Stimulated activated CD4-positive, alpha-beta T cell treated with anti-CD3 and anti-CD28 coated beads, Interleukin-1b, Interleukin-23, amount 100 ng/mL, for 1 hour (primary cell): Measurements from ENCODE around the gene RALB.

Source experiments
- DNase-seq, 2 donors: peaks; one replicate each; pipeline ENCODE4 v3.0.0-alpha.2; 2020; ENCODE audit warnings: low read depth in 2 of 2

The RALB gene, protein sequence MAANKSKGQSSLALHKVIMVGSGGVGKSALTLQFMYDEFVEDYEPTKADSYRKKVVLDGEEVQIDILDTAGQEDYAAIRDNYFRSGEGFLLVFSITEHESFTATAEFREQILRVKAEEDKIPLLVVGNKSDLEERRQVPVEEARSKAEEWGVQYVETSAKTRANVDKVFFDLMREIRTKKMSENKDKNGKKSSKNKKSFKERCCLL

DNA sequence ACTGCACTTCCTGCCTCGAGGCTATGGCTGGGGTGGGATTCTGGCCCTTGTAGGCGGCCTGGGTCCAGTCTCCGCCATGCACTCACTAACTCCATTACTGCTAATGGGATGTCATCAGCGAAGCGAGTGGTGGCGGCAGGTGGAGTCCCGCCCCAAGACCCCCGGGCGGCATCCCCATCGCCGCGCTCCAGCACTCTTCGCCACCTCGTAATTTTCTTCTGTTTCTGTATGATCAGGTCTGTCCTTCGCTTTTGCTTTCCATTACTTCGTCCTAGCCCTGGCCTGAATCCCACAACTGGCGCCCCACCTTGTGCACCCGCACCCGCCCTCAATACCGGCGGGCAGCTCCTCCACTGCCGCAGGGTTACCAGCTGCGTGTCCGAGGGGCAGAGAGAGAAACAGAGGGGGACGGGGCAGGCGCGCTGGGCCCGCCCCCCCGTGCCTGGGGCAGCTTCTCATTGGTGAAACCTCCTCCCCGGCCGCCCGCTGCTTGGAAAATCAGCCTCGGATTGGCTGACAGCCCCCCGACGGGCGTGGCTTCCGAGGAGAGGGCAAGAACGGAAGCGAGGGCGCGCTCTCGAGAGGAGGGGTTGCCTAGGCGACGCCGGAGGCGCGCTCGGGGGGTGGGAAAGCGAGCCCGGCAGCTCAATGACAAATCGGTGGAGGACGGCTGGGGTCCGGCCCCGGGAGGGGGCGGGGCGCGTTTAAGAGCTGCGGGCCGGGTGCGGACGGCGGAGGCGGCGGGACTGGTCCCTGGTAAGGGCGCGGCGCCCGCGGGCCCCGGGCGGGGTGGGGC is at the start of gene RALB:
Gene RALB, plus strand, starts transcription at position 628 of the 796 bp plus-strand sequence. CDS start 25,813 bp downstream, outside the sequence.
- DNase-seq: peak; percentile 91 to 95

DNA sequence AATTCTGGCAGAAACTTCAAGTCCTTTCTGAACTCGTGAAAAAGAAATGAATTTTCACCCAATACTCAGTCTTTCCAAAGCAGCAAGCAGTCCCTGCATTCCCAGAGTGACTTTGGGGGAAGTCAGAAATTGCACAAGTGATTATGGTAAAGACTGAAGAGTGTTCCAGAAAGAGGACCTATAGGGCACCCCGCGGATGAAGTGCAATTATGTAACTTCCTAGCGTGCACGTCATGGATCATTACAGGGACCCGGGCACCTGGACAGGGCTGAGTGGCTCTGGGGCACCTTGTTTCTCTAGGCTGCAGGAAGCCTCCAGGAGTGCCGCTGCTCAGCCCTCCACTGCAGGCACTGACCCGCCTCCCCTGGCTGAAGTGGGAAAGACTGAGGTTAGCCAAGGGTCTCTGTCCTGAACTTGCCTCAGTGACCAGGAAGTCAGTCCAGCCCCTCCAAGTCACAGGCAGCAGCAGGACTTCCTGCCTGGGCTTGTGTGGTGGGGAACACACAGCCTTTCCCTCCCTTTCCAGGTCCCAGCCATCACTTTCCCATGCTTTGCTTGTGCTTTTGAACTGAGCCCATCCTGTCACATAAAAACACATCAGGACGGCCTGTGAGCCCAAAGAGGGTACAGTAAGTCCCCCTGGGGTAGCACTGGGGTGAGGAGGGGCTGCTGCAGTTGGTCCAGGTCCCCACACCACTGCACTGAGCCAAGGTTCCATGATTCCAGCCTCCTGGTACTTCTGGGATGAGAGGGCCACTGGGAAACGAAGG is 49.2 kb upstream of the RALB start:
- no peak for DNase-seq

DNA sequence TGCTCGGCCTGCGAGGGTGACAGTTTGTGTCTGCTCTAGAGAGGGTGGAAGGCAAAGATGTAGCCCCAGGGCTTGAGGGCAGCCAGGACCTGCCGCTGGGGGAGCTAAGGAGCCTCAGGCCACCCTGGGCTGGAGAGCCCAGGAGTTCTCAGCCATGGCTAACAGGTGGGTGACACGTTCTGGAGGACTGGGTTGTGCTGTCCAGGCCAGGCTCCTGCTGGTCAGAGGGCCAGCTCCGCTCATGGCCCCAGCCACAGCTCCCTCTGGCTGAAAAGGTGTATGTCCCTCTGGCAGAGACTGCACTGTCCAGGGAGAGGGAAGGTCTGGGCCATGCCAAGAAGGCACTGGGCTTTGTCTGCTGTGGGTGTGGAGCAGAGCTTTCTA is 48.6 kb upstream of the RALB start:
- no peak for DNase-seq

DNA sequence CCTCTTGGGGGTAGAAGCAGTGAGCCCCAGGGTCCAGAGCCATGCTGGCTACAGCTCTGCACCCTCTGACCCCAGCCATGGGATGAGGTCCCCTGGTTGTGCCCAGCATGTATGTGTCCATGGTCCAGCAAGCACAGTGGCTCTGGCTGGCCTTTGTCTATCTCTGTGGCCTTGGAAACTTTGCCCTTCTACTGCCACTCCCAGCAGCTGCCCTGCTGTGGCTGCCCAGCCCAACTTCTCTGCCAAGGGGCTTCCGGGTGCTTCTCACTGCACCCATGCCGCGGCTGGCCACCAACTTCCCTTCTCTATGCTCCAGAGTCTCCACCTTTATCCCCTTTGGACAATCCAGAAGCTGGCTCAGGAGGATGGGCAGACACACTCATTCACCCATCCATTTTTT is 48.2 kb upstream of the RALB start:
- DNase-seq: no peak

DNA sequence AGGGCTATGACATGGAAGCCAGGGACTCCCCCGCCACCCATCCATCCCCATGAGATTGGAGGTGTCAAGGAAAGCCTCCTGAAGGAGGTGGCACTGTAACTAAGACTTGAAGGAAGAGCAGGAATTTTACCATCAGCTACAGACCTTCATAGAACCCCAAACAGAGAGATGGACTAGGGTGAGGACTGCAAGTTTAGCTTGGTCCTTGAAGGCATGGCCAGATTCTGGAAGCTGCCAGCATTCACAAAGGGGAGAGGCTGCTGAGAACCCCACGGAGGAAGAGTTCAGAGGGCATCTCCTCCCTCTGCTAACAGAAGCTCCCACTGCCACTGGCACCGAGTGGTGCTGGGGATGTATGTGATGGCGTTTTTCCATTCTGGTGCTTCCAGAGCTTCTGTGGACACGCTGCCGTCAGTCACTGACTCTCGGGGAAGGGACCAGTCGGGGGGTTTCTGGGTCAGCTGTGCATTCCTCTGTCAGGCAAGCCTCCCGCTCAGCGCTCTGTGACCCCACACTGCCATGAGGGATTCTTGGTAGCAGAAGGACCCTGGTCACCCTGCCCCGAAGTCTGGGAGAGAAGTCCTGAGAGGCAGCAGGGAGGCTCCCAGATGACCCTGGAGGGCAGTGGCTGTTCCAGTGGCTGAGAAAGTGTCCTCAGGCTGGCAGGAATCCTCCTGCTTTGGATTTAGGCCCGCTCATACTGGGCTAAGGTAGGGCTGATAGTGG is 47.5 kb upstream of the RALB start:
- DNase-seq: no peak

DNA sequence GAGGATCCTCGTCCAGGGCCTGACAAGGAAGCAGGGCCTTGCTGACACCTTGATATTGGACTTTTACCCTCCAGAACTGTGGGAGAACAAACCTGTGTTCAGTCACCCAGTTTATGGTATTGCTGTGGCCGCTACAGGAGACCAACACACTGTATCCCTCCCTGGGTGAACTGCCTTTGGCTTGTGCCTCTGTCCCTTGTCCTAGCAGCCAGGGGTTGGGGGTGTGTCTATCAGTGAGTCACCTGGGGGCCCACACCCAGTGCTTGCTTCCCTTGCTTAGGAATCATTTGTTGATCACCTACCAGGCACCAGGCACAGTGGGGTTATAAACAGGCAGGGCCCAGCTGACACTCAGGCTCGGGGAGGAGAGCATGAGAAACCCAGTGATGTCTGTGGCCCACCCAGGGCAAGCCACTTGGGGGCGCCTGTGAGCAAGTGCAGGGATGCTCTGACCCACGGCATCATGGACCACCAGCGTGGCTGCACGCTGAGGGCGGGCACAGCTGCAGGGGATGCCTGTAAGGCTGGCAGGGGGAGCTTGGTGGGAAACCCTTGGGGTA is 46.5 kb upstream of the RALB start:
- no peak for DNase-seq

DNA sequence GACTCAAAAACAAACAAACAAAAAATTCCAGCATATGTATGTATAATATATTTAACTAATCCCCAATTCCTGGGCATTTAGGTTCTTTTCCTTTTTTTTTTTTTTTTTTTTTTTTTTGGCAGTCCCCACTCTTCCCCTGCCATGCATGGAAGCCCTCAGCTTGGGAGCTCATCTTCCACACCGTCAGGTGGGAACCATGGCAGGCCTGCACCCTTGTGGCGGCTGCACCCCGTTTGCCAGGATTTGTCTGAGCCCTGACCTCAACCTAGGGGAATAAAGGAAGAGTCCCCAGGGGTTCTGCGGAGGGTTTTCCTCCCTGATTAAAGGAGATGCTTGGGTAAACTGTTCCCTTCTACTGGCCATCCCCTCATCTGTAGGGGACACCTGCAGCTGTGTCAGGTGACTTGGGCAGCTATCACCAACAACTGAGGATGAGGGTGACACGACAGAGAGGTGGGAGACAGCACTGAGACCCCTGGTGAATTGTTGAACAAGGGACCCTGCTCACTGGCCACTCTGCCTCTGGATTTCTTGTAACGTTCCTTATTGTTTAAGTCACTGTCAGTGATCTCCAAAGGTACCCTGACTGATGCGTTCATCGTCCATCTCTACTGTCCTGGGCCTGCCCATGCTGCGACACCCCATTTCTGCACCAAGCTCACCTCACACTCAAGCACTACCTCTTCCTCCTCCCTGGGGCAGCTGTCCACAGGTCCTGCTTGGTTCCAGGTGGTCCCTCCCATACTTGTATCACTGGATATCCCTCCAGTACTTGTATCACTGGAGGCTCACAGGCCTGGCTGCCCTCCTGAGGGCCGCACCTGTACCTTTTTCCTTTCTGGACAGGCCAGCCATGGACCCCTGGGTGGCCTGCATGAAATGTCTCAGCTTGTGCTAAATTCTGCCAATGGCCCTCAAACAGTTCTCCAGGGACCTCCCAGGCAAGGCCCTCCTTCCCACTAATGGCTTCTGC is 44.0 kb upstream of the RALB start:
- DNase-seq: no peak

DNA sequence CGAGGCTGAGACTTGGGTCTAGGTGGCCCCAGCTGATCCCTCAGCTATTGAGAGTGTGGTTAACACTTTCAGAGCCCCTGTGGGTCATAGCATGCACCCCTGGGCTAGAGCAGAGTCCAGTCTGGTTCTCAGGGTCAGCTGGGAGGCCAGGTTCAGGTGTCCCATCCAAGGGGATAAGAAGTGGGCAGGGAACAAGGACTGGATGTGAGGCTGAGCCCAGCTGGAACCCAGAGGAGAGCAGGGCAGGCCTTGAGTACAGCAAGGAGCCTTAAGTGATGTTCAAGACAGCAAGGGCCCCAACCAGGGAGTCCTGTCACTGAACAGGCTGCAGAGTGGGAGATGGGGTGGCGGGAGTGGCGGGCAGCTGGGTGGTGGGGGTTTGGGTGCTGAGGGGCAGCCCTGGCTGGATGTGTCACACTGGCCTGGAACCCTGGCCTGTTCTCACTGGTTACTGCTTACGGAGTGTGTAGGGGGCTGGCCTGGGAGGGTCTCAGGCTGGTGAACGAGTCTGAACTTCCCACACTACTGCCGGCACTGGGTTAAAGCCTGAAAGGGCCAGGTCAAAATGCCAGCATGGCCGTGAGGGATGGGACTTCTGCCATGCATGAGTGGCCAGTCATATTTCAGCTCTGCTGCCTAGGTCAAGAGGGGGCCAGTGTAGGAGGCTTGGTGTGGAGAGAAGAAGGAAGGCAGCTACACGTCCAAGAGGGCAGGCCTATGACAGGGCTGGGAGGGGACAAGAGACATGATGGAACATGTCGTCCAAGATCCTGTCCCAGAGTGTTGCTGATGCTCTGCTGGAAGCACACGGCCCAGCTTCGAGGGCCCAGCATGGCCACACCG is 43.0 kb upstream of the RALB start:
- no peak for DNase-seq

DNA sequence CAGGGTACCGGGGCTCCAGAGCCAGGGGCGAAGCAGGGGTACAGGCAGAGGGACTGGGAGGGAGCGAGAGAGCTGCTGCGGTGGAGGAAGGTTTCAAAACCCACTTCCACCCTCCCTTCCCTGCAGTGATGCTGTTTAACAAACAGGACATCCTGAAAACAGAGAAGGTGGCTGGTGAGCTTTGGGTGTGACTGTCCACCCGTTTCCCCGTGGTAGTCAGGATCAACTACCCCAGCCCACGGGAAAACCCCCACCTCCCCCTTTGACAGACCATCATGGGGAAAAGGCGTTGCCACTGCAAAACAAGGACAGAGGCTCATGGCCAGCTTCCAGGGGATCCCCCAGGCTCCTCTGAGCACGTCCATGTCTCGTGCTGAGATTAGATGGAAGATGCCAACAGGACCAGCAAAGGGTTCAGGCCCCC is 42.4 kb upstream of the RALB start:
- DNase-seq: no peak

DNA sequence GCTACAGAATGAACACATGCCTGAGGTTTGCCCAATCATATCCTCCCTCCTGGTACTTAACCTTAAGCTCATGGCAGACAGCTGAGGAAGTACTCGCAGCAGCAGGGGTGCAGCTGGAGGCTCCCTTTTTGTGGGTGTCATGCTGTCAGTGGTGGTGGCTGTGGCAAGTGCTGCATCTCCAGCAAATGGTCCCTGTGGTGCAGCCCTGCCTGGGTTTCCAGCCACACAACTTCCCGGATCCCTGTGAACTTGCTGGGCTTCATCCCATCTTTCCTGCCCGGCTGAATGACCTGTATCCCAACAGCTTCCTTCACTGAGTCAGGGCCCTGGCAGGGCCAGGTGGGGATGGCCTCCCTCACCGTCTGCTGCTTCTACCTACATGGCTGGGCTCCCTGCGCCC is 34.5 kb upstream of the RALB start:
- no peak for DNase-seq

DNA sequence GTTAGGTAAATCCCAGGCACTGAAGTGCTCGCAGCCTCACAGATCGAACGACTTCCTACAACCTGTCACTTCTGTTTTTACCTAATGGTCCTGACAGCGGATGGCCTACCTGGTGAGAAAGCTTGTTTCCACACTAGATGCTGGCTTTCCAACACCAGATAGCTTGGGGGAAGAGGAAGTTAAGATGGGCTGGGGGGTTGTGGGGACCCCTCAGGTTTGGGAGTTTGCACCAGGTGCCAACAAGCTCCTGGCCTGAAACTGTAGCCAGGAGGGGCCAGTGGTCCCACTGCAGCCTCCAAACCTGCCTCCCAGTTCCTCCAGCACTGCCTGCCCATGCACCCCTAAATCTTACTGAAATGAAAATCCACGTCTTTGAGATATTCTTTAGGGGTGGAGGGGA is 33.4 kb upstream of the RALB start:
- DNase-seq: no peak

DNA sequence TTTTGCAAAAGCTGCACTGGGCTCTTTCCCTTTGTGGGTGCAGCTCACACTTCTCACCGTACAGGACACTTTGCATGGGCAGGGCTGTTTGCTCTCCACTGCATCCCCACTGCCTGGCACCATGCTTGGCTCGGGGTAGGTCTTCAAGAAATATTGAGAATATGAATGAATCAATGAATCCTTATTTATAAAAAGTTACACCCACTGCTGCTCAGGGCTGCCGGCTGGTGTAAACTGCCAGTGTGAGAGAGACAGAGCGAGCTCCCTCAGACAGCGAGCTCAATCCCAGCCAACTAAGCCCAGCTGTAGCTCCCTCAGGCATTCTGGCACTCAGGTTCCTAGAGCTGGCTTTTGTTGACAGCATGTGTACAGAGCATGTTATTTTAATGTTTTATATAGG is 32.9 kb upstream of the RALB start:
- DNase-seq: no peak

DNA sequence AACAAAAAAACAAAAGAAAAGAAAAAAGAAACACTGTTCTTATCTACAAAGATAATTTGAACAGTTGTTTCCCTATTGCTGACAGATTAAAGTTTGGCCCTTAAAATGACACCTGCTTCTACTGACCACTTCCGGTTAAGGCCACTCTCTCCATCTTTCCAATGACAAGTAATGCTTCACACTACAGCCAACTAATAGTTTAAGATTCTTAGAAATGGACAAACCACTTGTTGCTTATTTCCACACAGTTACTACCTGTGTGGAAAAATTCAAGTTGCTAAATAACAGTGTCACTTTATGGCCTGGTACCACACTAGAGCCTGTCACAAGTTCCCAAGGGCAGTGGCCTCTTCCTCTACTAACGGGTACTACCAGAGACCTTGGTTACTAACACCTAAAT is 31.9 kb upstream of the RALB start:
- DNase-seq: no peak

DNA sequence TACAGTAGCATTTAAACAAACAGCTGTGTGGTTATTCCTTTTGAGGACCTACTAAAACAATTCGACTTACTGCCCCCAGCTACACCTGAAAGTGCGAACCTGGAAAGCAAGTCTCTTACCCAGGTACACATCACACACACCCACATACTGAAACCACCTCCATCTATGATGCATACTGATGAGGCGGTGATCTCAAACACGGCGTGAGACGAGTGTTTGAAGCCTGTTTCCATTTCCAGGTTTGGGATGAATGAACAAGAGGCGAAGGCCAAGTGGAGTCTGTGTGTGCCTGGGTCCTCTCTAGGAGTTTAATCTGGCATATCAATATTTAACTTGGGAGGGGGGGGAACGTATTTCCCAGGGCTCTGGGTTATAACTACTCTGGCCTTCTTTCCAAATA is 31.0 kb upstream of the RALB start:
- no peak for DNase-seq

DNA sequence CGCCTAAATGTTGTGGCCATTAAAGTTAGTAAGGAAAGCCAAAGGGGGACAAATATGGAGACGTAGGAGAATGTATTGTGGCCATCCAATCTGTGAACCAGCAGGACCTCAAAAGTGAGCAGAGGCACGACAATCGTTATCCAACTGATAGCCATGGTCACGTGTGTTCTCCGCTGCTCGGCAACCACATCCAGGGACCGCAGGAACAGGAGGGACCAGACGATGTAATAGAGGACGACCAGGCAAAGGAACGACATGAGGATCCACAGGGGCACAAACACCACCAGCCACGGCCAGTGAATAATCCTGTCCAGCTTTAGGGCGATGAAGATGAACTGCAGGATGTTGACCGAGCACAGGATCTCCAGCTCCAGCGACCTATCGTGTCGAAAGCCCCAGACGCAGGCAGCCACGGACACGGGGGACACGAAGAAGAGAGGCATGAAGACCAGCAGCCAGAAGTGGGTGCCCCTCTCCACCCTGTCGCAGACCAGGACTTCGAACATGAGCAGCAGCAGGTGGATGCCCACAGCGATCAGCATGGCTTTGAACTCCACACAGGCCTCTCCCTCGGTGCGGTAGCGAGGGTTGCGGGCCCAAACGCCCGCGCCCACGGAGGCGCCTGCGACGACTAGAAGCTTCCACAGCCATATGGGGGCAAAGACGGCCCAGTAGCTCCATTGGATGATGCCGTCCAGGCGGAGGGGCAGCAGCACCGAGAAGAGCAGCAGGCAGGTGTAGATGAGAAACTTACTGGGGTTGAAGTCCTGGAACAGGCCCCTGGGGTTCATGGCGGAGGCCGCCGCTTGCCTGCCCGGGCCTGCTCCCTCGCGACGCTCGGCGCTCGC is 30.2 kb upstream of the RALB start:
- DNase-seq: no peak

DNA sequence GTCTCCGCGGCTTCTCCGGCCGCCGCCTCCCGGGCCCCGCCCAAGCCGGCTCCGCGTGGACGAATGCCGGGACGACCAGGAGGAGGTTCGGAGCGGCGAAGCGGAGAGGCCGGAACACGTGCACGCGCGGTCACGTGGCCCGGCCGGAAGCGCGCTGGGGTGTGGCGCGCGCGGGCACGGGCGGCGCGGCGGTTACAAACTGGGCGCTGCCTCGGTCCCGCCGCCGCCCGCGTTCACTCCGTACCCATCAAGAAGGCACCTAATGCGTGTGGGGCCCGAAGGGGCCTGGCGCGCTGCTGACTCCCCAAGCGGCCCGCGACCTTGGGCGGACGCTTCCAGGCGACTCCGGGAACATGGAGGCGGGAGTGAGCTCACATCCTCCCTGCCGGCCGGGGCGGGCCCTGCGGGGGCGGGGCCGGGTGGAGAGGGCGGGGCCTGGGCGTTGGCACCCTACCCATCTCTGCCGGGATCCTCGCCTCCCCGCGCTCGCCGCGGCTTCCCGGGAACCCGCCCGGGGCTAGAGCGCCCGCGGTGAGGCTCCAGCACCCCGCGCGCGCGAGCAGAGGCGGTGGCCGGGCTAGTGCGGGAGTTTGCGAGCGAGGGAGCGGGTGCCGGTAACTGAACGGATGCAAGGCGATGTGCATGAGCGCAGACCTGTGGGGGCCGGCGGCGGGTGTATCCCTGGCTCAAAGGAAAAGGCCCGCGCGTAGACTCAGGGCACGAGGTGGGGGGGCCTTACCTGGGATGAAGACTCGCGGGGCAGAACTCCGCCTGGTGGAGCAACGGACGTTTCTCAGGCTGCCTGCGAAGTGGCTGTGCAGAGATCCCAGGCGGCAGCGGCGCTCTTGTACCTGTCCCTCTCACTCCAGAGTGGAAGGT is 29.4 kb upstream of the RALB start, which contains the start of gene TMEM185B:
Gene TMEM185B, minus strand, starts transcription at position 367 of the 879 bp plus-strand sequence. CDS start 424 bp downstream, outside the sequence.
- peak; percentile 79 to 89 for DNase-seq

DNA sequence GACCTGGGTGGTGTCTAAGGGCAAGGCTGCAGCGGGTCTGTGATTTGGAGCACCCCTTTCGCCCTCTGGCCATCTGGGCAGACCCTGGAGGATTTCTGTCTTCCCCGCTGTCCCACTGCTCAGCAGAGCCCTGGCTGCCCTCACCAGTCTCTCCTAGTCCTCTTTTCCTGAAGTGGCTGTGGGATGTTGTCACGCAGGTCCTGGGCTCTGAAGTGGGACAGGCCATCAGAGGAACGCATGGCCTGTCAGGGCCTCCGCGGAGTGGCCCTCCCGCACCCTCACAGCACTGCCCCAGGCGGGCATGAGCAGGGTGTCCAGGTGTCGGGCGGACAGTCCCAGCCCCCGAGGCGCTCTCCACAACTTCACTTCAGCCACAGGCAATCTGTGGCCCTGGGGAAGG is 28.4 kb upstream of the RALB start:
- no peak for DNase-seq
